ENCODE results near the gene KRT83.
"Not testable (repeated sequence)": the region's sequence is repeated elsewhere in the genome, so short reads cannot be mapped to it uniquely, and the experiment has no call there.

Gene KRT83

DNA sequence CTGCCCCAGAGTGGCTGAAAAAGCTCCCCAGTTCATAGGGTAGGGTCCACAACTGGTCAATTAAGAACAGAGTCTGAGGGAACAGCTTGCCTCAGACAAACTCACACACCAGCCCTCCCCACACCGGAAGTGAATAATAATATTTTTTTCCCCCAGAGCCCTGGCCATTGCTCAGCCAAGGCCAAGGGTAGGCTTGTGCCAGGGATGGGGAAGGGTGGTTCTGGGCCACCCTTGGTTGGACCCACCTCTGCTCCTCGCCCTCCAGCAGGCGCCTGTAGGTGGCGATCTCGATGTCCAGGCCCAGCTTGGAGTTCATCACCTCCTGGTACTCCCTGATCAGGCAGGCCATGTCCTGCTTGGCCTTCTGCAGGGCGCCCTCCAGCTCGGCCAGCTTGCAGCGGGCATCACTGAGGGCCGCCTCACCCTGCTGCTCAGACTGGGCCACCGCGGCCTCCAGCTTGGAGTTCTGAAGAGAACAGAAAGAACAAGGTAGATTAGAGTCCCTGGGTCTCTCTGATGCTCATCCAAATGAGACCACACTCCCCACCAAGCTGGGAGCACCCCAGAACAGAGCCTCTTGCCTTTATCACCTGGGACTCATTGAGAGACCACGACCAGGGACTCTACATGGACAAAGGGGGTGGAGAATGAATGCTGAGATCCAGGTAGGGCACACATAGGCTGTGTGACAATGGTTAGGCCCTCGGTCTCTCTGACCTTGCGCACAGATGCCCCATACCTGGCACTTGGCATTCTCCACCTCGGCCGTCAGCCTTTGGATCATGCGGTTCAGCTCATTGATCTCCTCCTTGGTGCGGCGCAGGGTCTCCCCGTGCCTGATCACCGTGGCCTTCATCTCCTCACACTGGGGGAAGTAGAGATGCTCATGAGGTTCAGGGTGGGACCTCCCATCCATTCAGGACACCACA lies 34.1 kb downstream of the KRT83 start:
- DNase-seq (ENCODE audit: low read depth), result not testable (repeated sequence)

DNA sequence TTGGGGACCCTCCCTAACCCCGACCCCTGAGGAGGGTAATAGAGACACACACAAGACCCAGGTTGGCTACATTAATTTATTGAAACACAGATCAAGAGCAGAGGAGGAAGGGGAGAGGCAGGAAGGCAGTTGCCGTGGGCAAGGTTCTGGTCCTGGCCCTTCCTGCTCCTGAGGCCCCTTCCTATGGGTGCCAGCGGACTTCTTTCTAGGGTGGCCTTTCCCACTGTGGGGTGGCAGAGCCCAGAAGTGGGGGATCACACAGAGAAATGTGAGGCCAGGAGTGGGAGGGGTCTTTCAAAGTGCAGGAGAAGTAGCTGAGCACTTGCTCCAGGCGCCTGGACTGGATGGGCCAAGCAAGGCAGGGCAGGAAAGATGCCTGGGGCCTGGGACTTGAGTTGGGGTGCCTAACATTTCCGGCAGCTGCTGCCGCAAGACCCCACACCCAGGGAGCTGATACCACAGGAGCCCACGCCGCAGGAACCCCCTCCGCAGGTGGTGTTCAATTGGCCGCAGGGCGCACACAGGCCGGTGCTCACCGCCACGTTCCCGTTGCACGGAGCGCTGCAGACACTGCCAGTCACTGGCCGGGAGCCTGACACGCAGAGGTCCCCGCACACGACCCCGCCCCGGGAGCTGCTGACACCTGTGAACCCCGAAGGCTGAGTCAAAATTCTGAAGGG lies 35.2 kb downstream of the KRT83 start:
- DNase-seq (ENCODE audit: low read depth), result no peak

DNA sequence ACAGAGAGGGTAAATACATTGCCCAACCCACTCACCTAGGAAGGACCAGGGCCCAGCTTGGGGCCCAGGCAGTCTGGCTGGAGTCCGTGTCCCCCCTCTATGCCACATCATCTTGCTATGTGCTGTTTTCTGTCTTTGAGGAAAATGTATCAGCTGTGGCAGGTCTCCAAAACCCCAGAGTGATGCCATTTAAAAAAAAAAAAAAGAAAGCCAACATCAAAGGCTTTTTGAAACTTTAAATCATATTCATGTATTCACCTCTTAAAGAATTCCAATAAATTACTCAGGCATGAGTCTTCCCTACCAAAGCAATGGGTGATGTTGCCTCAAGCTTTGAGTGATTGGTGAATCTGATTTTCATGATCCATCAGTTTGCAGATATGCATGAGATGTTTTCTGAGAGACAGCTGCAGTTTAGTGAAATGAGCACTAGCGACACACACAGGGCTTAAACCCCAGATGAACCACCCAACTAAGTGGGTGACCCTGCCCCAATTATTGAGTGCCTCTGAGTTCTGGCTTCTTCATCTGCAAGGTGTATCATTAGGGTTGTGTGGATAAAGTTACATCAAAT lies 35.9 kb downstream of the KRT83 start:
- DNase-seq (ENCODE audit: low read depth), result no peak

DNA sequence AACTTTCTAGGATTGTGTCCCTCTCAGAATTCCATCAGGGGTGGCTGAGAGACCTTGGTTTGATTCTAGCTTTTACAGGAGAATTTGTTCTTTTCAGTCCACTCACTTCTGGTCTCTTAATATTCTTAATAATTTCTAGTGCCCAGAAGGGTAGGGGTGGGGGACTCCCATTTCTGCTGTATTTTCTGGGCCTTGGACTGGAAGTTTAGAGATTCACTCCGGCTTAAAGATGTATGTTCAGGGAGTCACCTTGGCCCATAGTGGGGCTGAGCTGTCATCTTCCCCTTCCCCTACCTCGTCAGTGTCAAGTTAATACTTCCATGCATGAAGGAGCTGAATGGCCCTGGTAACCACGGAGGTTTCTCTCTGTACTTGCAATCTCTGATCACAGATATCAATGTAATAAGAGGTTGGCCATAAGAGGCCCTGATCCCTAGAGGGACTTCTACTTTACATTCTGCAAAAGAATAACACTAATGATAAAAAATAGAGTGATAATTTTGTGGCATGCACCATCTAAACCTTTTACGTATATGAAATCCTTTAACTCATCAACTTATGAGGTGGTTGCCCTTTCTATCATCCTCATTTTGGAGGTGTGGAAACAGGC lies 36.5 kb downstream of the KRT83 start:
- no peak for DNase-seq (ENCODE audit: low read depth)

DNA sequence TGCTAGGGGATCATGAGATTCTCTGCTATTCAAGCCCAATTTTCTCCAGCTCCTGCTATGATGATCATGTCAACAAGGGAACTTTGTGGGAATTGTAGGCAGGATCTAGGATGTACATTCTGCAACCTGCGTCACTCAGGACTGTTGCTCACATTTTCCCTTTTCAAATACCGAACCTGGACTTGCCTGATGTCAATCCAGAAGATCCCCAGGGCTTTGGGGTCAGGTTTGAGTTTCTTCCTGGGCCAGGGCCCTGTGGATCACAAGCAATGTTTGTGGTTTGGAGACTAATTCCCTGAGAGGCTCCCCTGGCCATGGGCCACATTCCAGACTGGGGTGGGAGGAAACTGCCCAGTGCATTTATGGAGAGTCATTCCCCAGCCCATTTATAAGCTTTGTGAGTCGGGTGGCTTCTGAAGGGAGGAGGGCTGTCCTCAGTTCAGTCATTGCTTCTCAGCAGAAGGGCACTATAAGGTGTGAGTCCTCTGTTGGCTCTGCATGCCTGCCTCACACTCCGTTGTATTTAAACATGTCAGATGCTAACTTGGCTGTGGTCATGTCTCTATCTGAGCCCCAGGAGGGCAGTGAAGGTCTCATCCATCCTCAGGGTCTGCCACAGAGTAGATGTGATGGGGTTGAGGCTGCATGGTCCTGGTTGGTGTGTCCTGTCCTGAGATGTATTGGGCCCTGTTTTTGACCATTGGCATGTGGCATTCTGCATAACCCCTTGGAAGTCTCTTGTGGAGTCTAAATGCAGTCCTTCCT lies 40.2 kb downstream of the KRT83 start:
- no peak for DNase-seq (ENCODE audit: low read depth)

DNA sequence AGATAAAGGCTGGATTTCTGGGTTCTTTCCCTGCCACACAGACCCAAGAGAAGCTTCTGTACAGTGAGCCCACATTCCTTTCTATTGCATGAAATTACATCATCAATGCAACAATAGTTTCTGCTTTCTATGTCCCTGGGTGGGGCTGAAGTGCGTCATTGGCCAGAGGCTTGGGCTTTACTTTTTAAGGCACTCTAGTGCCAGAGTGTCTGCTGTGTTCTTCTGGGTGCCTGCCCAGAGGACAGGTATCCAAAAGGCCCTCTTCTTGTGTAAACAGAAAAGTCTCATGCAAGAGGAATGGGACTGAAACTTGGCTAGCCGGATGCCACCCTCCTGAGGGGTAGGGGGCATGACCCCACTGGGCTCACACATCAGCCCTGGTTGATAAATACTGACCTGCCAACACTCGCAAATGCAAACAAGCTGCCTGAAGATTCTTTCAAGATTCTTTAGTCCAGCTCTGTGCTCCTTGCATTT lies 40.8 kb downstream of the KRT83 start:
- no peak for DNase-seq (ENCODE audit: low read depth)

DNA sequence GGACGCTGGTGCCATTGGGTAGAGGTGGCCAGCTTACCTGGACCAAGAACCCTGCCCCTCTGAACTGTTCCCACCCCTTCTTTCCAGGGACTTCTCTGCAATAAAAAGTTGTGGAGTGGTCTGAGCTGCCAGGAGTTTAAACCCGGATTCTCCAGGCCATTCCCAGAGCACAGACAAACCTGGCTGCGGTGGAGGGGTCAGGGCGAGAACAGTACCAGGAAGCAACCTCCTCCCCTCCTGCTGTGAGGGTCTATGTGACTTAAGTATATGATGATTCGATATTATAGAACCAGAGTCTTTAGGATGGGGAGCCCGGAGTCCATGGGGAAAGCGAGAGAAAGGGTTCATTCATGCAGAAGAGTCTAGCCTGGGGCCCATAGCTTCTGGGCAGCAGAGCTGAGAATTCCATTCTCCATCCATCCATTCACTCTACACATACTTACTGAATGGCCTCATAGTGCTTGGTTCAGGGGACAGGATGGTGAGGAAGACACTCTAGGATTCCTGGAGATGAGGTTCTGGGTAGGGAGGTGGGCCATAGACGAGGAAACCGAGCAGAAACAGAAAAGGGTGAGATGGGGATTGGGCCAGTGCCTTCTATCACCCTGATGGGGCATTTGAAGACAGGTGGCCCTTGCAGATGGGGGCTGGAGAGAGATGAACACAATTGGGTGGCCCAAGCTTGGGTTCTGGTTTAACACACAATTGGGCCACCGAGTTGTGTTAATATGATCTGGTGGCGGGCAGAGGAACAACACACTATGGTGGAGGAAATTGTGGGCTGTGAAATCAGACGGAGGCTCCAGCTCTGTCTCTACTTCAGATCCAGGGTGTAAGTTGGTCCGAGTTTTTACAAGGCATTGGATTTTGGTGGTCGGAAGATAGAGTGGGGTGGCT lies 41.5 kb downstream of the KRT83 start:
- DNase-seq (ENCODE audit: low read depth), result no peak

DNA sequence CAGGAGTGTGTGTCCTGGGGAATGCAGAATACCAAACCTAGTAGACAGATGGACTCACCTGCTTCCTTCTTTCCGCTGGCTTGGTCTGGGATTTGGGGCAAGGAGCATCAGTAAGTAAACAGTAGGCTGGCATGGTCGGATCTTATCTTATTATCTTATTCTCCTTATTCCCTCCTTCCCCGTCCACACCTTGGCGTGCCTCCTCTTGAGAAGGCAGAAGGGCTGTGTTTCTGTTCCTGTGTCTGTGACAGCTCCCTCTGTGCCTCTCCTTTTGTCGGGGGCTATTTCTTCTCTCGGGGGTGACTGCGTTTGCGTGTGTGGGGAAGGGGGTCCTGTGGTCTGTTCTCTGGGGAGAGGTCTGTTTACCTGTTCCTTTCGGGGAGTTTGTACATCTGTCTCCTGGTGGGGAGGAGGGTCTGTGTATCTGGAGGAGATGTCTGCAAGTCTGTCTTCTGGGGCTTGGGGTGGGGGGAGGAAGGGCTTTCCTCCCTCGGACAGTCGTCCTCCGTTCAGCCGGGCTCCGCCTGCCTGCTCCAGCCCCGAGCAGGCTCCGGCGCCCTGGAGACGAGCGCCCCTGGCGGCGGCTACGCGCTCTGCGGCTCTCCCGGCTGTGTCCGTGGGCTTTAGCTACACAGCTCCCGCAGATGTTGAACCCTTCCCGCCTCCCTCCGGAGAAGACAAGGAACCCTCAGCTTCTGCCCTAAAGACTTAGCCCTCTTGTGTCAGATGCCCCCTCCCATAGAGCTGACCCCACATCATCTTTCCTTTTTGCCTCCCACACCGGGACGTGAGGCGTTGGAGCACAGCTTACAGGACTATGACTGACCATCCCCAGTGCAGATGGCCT lies 42.4 kb downstream of the KRT83 start:
- DNase-seq (ENCODE audit: low read depth), result peak; percentile 17

DNA sequence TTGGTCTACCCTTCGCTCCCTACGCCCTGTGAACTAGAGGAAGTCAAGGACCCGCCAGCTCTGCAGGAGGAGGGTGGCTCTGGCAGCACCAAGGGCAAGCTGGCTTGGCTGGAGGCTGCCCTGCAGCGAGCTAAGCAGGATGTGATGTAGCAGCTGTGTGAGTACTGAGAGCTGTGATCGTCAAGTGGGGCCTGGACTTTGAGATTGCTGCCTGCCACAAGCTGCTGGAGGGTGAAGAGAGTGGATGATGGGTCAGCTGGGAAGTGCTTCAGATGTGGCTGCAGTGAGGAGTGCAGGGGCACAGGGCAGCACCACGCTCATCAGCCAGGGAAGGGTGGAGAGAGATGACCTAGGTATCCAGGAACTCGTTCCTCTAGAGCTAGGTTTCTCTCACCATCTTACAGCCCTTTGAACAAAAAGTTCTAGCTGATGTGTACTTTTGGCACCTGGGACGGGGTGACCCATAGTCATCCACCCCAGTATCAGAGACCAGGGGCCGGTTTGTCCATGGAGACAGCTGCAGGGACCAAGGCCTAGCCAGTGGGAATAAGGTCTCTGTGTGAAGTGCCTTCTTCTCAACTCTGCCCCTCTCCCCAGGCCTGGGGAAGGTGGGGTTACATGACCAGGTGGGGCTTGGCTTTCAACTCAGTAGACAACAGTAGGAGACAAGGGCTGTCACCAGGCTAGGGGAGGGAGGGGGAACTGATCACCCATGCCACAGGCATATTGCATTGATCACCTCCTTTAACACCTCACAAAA lies 43.5 kb downstream of the KRT83 start:
- no peak for DNase-seq (ENCODE audit: low read depth)

DNA sequence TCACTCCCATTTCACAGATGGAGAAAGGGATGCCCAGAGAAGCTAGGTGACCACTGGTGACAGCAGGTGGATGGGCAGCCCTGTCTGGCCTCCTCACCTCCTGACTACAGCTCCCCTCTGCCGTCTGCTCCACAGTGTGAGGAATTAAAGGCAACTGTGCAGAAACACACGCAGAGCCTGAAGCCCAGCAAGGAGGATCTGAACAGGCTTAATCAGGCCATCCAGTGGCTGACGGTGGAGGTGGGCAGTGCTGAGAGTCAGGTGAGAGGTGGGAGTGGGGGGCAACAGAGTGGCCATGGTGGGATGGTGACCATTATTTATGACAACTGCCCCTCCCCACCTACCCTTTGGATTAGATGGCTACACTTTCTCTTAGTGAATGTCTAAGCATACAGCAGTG lies 45.5 kb downstream of the KRT83 start:
- no peak for DNase-seq (ENCODE audit: low read depth)

DNA sequence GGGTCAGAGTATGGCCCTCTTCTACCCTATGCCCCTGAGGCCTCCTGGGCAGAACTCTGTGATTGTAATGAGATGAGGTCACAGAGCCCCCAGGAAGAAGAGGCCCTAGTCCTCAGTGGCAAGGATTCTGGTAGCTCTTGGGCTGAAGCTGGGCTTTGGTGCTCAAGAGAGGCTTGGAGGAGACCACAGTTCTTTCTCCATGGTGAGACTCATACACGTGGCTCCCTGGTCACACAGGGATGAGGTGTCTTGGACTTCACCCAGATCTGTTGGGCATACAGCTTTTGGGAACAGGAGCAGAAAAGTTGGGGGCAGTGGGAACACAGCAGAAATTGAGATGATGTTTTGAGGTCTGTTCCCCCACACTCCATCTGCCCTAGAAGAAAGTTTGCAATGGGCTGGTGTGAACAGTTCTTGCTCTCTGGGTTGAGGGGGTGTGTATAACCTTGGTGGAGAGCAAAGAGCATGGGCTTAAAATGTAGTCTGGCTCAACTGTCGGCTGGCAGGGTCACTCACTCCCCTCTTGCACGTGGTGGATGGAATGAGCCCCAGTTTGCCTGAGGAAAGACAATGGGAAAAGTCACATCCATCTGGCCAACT lies 46.6 kb downstream of the KRT83 start, which contains the start of gene KRT86:
Gene KRT86, plus strand, starts transcription at position 125 of the 600 bp plus-strand sequence. CDS start 27,272 bp downstream, outside the sequence.
- DNase-seq (ENCODE audit: low read depth), result no peak

DNA sequence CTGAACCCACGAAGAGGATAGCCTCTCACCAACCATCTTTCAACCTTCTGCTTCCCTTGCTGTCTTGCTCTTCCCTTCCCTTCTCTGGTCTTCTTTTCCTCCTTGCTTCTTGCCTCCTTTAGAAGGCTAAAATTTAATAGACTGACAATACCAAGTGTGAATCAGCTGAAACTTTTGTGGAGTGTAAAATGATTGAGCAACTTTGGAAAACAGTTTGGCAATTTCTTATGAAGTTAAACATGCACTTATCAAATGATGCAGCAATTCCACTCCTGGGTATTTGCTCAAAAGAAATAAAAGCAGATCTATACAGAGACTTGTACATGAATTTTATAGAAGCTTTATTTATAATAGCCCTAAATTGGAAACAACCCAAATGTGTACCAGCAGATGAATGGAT lies 50.0 kb downstream of the KRT83 start:
- no peak for DNase-seq (ENCODE audit: low read depth)

DNA sequence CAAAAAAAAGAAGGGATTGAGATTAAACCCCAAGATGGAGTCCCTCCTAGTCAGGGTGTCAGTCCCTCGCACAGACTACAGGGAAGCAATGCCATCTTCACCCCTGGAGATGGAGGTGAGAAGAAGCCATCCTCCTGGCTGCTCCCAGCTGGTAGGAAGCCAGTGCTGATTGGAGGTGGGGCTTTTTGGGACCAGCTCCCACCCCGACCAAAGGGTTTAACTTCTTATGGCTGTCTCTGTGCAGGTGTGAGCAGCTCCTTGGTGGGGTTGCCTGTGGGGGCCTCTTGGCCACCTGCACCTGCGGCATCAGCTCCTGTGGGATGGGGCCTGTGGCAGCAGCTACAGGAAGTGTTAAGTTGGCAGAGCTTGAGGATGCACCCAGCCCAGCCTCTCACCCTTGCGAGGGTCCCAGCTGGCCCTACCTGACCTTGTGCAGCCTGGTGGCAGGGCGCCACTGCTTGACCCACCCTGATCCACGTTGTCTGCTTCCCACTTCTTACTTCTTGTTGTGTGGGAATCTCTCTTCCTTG lies 50.6 kb downstream of the KRT83 start:
- no peak for DNase-seq (ENCODE audit: low read depth)

DNA sequence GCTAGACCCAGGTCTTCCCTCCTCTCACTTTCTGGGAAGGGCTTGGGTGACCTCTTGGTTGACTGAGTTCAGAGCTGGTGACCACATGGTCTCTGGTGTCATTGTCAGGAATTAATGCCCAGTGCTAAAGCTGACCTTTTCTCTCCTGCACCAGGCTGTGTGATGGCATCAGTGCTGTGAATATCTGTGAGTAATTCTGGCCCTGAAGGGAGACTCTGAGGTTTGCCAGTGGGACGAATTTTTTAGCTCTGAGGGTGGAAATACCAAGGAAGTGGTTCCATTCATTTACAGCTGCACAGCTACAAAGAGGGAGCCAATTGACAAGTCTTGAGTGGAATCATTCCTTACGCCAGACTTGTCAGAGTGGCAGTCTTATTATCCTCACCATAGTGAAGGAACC lies 53.0 kb downstream of the KRT83 start:
- DNase-seq (ENCODE audit: low read depth), result no peak

DNA sequence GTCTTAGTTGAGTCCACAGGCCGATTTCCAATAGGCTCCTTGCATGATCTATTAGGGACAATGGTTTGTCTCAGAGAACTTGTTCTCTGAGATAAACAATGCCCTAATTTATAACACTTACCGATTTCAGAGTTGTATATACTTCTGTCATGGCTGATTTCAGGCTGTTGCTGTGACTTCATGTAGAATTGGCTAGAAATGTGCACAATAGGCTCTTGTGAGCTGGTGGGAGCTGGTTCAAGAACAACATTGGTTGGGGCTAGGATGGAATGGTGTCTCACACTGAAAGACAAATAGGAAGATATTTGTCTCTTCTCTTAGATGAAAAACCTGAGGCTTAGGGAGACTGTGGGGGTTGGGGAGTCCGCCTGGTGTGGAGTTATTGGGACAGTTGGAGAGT lies 53.5 kb downstream of the KRT83 start:
- DNase-seq (ENCODE audit: low read depth), result no peak

DNA sequence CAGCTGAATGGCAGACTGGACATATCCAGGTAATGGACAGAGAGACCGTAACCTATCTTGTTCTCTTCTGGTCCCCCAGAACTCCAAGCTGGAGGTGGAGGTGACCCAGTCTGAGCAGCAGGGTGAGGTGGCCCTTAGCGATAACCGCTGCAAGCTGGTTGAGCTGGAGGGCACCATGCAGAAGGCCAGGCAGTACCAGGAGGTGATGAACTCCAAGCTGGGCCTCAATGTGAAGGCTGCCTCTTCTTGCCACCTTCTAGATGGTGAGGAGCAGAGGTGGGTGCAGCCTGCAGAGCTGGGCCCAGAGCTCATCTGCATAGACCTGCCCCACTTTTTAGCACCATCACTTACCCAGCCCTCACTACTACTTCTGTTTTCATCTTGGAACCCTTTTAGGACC lies 53.9 kb downstream of the KRT83 start:
- no peak for DNase-seq (ENCODE audit: low read depth)

DNA sequence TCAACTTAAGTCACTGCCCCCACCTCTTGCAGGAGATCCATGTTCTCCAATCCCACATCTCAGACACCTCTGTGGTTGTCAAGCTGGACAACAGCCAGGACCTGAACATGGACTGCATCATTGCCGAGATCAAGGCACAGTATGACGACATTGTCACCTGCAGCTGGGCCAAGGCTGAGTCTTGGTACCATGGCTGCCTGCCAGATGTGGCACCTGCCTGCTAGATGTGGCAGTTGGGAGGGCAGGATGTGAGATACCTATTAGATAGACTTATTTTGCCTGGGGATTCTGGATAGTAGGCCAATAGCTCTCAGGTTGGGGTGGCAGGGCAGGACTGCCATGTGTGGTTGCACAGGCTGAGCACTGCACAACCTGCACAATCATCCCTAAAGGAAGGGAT lies 54.7 kb downstream of the KRT83 start:
- DNase-seq (ENCODE audit: low read depth), result no peak

DNA sequence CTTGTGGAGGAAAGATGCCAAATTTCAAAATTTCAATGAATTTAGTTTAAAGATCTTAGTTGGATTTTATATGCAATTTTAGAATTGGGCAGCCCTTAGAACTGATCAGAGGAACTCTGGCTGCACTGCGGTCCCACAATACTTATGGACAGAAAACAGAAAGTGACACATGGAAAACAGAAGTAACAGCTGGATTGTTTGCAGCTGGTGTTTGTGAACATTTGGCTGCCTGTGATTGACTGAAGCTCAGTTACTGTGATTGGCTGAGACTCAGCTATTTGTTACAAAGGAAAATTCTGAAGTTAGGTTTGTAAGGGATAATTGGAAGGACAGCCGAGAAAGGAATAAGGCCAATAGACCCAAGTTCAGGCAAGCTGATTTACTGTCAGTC lies 56.8 kb downstream of the KRT83 start:
- DNase-seq (ENCODE audit: low read depth), result no peak
